ENCODE results near the gene PER3.

PER3 gene

DNA sequence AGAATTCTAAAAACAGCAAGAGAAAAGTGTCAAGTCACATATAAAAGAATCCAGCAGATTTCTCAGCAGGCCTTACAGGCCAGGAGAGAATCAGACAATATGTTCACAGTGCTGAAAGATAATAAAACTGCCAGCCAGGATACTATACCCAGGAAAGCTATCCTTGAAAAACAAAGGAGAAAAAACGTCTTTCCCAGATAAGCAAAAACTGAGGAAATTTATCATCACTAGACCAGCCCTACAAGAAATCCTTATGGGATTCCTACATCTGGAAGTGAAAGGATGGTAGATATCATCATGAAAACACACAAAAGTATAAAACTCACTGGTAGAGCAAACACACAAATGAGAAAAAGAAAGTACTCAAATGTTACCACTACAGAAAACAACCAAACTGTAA lies 93.9 kb downstream of the PER3 start:
- DNase-seq: no peak

DNA sequence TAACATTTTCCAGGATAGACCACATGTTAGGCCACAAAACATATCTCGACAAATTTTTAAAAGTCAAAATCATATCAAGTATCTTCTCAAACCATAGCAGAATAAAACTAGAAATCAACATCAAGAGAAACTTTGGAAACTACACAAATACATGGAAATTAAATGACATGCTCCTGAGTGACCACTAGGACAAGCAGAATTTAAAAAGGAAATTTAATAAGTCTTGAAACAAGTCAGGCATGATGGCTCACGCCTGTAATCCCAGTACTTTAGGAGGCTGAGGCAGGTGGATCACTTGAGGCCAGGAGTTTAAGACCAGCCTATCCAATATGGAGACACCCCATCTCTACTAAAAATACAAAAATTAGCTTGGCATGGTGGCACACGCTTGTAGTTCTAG lies 95.1 kb downstream of the PER3 start:
- DNase-seq: no peak

DNA sequence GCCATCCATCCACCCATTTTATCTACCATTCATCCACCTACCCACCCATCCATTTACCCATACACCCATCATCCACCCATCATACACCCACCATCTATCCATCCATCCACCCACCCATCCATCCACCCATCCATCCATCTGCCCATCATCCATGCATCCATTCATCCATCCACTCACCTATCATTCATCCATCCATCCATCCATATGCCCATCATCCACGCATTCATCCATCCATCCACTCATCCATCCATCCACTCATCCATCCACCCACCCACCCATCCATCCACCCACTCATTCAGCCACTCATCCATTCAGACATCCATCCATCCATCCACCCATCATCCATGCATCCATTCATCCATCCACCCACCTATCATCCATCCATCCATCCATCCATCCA lies 100.7 kb downstream of the PER3 start:
- no peak for DNase-seq

DNA sequence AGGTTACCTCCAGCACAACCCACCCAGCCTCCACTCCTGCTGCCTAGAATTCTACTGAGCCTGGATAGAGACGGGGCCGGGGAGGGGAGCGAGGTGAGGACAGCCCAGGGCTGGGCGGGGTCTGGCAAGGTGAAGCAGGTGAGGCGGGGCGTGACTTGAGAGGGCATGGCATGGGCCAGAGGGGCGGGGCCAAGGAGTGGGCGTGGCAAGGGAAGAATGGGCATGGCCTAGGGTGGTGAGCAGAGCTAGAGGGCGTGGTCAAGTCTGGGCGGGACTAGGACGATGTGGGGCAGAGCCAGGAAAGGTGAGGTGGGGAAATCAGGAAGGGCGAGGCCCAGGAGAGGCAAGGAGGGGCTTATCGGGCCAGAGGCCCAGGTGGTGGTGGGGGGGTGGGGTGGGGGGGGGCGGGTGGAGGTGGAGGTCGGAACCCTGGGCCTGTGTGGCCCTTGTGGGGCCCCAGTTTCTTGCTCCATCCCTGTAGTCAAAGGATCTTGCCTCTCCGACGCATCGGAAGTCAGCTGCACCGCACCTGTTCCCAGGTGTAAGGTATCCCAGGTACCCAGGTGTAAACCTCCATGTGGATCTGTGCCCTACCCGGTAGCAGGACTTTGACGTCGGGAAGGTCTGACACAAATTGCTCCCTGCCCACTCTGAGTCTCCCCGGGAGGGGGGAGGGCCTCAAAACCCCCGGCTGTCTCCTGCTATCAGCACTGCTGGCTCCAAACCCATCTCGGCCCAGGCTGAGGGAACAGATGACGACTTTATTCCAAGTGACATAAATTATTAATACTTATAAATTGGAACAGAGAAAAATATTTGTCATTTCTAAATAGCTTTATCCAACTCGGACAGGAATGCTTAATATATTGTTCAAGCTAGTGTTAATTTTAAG lies 101.7 kb downstream of the PER3 start:
- DNase-seq: no peak

DNA sequence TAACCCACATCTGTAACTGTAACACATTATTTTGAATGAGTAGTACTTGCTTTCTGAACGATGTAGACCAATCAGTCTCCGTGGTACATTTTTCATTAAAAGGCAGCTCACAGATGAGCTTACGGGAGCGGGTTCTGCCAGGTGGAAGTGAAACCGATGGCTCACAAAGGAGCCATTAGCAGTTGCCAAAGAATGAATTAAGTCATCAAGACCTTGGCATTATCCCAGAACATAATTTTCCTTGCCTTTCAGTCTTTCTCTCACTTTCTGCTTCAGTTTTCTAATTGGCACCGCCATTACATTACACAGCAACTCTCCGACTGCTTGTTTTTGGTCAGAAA lies 102.3 kb downstream of the PER3 start:
- no peak for DNase-seq

DNA sequence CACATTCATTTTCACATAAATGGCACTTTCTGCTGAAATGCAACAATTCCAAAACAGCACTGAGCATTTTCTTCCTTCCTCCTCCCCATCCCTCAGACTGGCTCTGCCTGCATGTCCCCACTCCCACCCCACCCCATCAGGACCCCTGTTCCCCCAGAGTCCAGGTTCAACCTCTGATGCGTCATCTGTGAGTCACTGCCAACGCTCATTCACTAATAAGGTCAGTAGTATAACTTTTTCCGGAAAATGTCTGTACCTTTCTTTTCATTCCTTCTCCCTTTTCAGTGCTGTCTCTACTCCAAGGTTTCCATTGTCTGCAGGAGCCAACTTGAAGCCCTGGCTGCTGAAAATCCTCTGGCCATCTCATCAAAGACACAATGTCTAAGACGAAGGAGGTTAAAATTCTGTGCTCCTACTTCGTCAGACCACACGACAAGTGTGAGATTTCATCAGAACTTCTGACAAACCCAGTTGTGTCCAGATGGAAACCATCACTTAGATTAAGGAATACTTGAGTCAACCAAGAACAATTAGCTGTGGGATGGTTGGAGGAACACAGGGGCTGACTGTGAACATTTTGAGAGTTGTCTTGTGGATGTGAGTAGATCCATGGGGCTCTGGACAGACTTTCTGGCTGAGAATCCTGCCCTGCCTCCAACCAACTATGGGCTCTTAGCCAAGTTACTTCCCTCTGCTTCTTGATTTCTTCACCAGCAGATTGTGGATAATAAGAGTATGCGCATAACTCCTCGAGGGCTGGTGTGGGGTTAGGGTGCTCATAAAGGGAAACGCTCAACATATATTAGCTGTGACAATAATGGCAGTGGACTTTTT lies 104.4 kb downstream of the PER3 start:
- DNase-seq: peak; percentile 48

DNA sequence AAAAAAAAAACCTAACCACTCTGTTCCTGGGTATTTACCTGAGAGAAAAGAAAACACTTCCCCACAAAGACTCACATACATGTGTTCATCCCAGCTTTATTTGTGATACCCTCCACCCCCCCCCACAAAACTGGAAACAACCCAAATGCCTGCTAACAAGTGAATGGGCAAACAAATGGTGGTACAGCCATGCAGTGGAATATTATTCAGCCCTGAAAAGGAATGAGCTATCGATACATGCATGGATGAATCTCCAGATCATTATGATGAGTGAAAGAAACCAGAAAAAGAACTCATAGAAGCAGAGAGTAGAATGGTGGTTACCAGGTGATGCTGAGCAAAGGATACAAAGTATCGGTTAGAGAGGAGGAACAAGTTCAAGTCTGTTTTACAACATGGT lies 106.8 kb downstream of the PER3 start:
- DNase-seq: no peak

DNA sequence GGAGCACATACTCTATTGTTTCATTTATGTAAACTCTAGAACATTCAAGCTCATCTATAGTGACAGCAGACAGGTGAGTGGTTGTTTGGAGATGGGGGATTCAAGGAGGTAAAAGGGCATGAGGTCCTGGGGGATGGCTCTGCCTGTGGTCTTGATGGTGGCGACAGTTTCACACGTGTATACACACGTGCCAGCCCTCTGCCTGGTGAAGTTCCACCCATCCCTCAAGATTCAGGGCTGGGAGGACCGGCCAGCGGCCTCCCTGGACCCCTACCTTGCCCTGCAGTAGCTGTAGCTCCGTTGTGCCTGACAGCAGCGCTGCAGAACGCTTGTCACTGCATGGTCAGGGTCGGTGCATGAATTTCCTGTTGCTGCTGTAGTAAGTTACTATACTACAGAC lies 107.7 kb downstream of the PER3 start:
- DNase-seq: no peak

DNA sequence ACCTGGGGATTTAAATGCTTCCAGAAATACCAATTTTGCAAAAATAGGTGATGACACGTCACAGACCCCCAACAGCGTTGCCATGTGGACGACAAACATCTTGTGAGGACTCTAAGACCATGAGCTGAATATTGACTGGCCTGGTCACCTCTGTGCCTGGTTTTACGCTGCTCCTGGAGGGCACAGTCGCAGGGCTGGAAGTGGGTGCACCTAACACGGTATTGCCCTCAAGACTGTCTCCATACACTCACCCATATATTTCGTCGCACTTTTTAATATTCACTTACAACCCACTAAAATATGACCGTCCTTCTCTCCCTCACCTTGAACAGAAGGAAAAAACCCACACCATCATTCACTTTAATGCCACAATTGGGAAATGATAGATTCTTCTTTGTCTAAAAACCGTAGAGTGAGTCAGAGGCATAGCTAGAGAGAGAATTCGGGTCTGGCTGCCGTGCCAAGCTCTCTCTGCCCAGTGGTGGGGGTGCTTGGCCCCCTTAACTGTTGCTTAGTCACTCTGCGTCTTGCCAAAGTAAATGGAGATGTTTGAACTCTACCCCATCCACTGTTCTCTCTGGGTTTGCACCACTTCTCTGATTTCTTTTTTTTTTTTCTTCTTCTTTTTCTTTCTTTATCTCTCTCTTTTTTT lies 109.6 kb downstream of the PER3 start:
- peak; percentile 67 for DNase-seq

All from fibroblast of upper back skin (primary cell).